GM20000 (cell line): ENCODE data around the gene AFF3.
"Not testable (repeated sequence)": the region's sequence is repeated elsewhere in the genome, so short reads cannot be mapped to it uniquely, and the experiment has no call there.

Source experiments
- DNase-seq: peaks from one replicate; pipeline ENCODE4 v3.0.0; 2012; ENCODE audit warnings: low spot score
- TF ChIP-seq, protein P1 (sequence below): IDR thresholded peaks from 2 replicates; pipeline ENCODE4 v1.5.1; 2012; ENCODE audit warnings: mild to moderate bottlenecking, control low read depth; ENCODE audit errors: extremely low read depth, missing control alignments

AFF3 gene

GRCh38 chr2:99747842-99748241, 394.5 kb downstream of the AFF3 start:
- DNase-seq: no peak
- TF ChIP-seq, protein P1, sequence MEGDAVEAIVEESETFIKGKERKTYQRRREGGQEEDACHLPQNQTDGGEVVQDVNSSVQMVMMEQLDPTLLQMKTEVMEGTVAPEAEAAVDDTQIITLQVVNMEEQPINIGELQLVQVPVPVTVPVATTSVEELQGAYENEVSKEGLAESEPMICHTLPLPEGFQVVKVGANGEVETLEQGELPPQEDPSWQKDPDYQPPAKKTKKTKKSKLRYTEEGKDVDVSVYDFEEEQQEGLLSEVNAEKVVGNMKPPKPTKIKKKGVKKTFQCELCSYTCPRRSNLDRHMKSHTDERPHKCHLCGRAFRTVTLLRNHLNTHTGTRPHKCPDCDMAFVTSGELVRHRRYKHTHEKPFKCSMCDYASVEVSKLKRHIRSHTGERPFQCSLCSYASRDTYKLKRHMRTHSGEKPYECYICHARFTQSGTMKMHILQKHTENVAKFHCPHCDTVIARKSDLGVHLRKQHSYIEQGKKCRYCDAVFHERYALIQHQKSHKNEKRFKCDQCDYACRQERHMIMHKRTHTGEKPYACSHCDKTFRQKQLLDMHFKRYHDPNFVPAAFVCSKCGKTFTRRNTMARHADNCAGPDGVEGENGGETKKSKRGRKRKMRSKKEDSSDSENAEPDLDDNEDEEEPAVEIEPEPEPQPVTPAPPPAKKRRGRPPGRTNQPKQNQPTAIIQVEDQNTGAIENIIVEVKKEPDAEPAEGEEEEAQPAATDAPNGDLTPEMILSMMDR: no peak

- DNase-seq: no peak
- TF ChIP-seq, protein P1: no peak
Measured at GRCh38 chr2:99743146-99743545, 399.2 kb downstream of the AFF3 start.

DNA sequence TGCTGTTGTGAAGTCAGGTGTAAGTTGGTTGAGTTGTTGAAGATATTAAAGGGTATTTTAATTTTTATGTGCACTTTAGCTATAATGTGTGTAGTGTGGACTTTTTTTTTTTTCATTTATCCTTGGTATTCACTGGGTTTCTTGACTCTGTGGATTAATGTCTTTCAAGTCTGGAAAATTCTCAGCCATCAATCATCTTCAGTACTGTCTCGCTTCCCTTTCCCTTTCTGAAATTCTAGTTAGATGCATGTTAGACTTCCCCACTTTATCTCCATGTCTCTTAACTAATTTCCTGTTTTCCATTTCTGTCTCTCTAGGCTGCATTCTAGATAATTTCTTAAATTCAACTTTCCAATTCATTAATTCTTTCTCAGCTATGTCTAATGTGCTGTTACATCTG, 404.9 kb downstream of the AFF3 start:
- TF ChIP-seq, protein P1: no peak
- no peak for DNase-seq

GRCh38 chr2:99735753-99736152, 406.6 kb downstream of the AFF3 start:
- DNase-seq: no peak

DNA sequence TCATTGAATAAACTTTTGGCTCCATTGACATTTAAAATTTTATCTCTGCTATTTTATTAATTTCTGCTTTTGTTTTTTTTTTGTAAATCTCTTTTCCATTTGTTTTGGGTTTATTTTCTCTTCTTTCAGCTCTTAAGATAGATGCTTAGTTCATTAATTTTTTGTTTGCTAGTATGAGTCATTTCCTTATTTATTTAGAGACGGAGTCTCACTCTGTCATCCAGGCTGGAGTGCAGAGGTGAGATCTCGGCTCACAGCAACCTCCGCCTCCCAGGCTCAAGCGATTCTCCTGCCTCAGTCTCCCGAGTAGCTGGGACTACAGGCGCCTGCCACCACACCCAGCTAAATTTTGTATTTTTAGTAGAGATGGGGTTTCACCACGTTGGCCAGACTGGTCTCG, 407.1 kb downstream of the AFF3 start:
- not testable (repeated sequence) for DNase-seq

More at GRCh38 chr2:99735753-99736152, 406.6 kb downstream of the AFF3 start:
- TF ChIP-seq, protein P1: no peak

DNA sequence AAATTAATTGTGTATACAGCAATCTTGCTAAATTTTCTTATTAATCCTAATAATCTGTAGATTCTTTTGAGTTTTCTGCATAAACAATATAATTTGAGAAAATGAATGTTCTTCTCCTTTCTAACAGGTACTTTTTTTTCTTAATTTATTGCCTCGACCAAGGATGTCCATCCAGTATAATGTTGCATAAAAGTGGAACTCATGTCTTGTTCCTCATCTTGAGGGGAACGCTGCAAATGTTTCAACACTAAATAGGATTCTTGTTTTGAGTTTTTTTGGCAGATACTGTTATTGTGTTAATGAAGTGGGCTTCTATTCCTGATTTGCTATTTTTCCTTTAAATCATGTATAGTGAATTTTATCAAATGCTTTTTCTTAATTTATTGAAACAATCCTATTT, 408.2 kb downstream of the AFF3 start:
- TF ChIP-seq, protein P1: no peak
- no peak for DNase-seq

GRCh38 chr2:99729104-99730025, 413.0 kb downstream of the AFF3 start:
- TF ChIP-seq, protein P1: no peak
- no peak for DNase-seq

- TF ChIP-seq, protein P1: no peak
Measured at GRCh38 chr2:99728166-99728565, 414.2 kb downstream of the AFF3 start.

More at GRCh38 chr2:99728166-99728565, 414.2 kb downstream of the AFF3 start:
- DNase-seq: no peak
